Mesendoderm (in vitro differentiated cells): ENCODE results near the gene TAB3.

Source experiments
- DNase-seq: peaks from one replicate; pipeline ENCODE4 v3.0.0; 2013
- H2AK5ac ChIP-seq: 2 replicates; pipeline ENCODE4 v1.6.1; 2013; ENCODE audit warnings: low read length, inconsistent platforms
- H2BK120ac ChIP-seq: 2 replicates; pipeline ENCODE4 v1.6.1; 2013; ENCODE audit warnings: low read depth, mild to moderate bottlenecking, low read length, moderate library complexity, mixed read lengths
- H2BK15ac ChIP-seq: replicated peaks from 2 replicates; pipeline ENCODE4 v1.6.1; 2013; ENCODE audit warnings: low read depth, mild to moderate bottlenecking, moderate library complexity
- H2BK5ac ChIP-seq: 2 replicates; pipeline ENCODE4 v1.6.1; 2013; ENCODE audit warnings: low read length, inconsistent platforms
- H3K18ac ChIP-seq: 2 replicates; pipeline ENCODE4 v1.6.1; 2013; ENCODE audit warnings: mild to moderate bottlenecking, low read length, mixed read lengths
- H3K23ac ChIP-seq: one replicate; pipeline ENCODE4 v1.6.1; 2013; ENCODE audit warnings: low read length
- H3K27ac ChIP-seq: 2 replicates; pipeline ENCODE4 v1.5.1; 2013; ENCODE audit warnings: low read depth, mild to moderate bottlenecking, inconsistent platforms, low read length, moderate library complexity
- H3K27me3 ChIP-seq: 2 replicates; pipeline ENCODE4 v1.6.1; 2013; ENCODE audit warnings: low read length, control low read depth, mild to moderate bottlenecking, inconsistent platforms; ENCODE audit not compliant: insufficient read depth, poor library complexity
- H3K36me3 ChIP-seq: 2 replicates; pipeline ENCODE4 v1.6.1; 2013; ENCODE audit warnings: low read length, inconsistent platforms; ENCODE audit not compliant: control insufficient read depth, insufficient read depth
- H3K4ac ChIP-seq: one replicate; pipeline ENCODE4 v1.6.1; 2013; ENCODE audit warnings: low read depth, mild to moderate bottlenecking, low read length, moderate library complexity
- H3K4me1 ChIP-seq: 2 replicates; pipeline ENCODE4 v1.6.1; 2013; ENCODE audit warnings: low read depth, low read length, inconsistent platforms; ENCODE audit not compliant: control insufficient read depth
- H3K4me2 ChIP-seq: 2 replicates; pipeline ENCODE4 v1.6.1; 2013; ENCODE audit warnings: low read length
- H3K4me3 ChIP-seq: 2 replicates; pipeline ENCODE4 v1.5.1; 2013; ENCODE audit warnings: mild to moderate bottlenecking, low read length
- H3K56ac ChIP-seq: one replicate; pipeline ENCODE4 v1.6.1; 2013; ENCODE audit warnings: low read length
- H3K79me1 ChIP-seq: 2 replicates; pipeline ENCODE4 v1.6.1; 2013; ENCODE audit warnings: low read length, inconsistent platforms
- H3K79me2 ChIP-seq: 2 replicates; pipeline ENCODE4 v1.6.1; 2013; ENCODE audit warnings: mild to moderate bottlenecking, low read length; ENCODE audit not compliant: control insufficient read depth, insufficient read depth
- H3K9ac ChIP-seq: 2 replicates; pipeline ENCODE4 v1.6.1; 2013; ENCODE audit warnings: low read length, inconsistent platforms
- H4K5ac ChIP-seq: one replicate; pipeline ENCODE4 v1.6.1; 2013; ENCODE audit warnings: low read length
- H4K8ac ChIP-seq: one replicate; pipeline ENCODE4 v1.6.1; 2013; ENCODE audit warnings: low read depth, mild to moderate bottlenecking, control low read depth, low read length, moderate library complexity
- WGBS: extraction: QIAGEN DNeasy Blood & Tissue Kit; methylation state at CpG from one replicate; pipeline ENCODE4 v1.1.7; 2013; ENCODE audit warnings: low lambda C conversion rate, missing lambda C conversion rate; ENCODE audit not compliant: insufficient coverage; ENCODE audit errors: extremely low coverage; 5-methylcytosine and 5-hydroxymethylcytosine counted together

TAB3 gene

GRCh38 chrX:30824275-30824674, 64.8 kb downstream of the TAB3 start:
- Histone ChIP-seq H3K9ac (no peak overlapping the region), H3K36me3 (no peaks in the 10 kb centered on the region)

GRCh38 chrX:30822764-30823163, 66.3 kb downstream of the TAB3 start:
- Histone ChIP-seq H2BK15ac (no peak overlapping the region), H3K79me1 (no peaks in the 10 kb centered on the region), H2BK5ac (no peak overlapping the region), H3K4me3 (no peak overlapping the region), H3K56ac (no peak overlapping the region), H4K5ac (no peak overlapping the region), H3K79me2 (no peaks in the 10 kb centered on the region), H3K27me3 (no peaks in the 10 kb centered on the region), H3K4me1 (no peaks in the 10 kb centered on the region), H3K18ac (no peak overlapping the region), H2AK5ac (no peak overlapping the region), H3K9ac (no peak overlapping the region), H3K36me3 (no peaks in the 10 kb centered on the region), H3K4me2 (no peak overlapping the region), H3K4ac (no peak overlapping the region), H2BK120ac (no peak overlapping the region), H4K8ac (no peak overlapping the region), H3K23ac (no peak overlapping the region), H3K27ac (no peak overlapping the region)
- WGBS, result no CpG with 5 or more reads among the region's 2 CpGs
- no peak for DNase-seq

More at GRCh38 chrX:30824275-30824674, 64.8 kb downstream of the TAB3 start:
- H3K23ac ChIP-seq, result no peak overlapping the region
- H3K56ac ChIP-seq, result no peak overlapping the region
- H3K27ac ChIP-seq, result no peak overlapping the region
- no peak overlapping the region for H2AK5ac ChIP-seq
- no peak overlapping the region for H3K4ac ChIP-seq
- no peaks in the 10 kb centered on the region for H3K4me1 ChIP-seq
- no peak overlapping the region for H2BK15ac ChIP-seq
- H4K8ac ChIP-seq, result no peak overlapping the region
- H3K18ac ChIP-seq, result no peak overlapping the region
- no peaks in the 10 kb centered on the region for H3K79me2 ChIP-seq
- no peak overlapping the region for H3K4me3 ChIP-seq
- DNase-seq, result no peak
- no peak overlapping the region for H2BK5ac ChIP-seq
- no peak overlapping the region for H2BK120ac ChIP-seq
- WGBS, result no CpG with 5 or more reads among the region's 3 CpGs
- H3K27me3 ChIP-seq, result no peaks in the 10 kb centered on the region
- no peak overlapping the region for H4K5ac ChIP-seq
- no peak overlapping the region for H3K4me2 ChIP-seq
- no peaks in the 10 kb centered on the region for H3K79me1 ChIP-seq

- Histone ChIP-seq H3K79me2 (no peaks in the 10 kb centered on the region), H3K4ac (no peak overlapping the region), H3K27me3 (no peaks in the 10 kb centered on the region), H3K4me1 (no peaks in the 10 kb centered on the region), H3K9ac (no peak overlapping the region), H4K5ac (no peak overlapping the region), H3K18ac (no peak overlapping the region), H4K8ac (no peak overlapping the region), H2BK5ac (no peak overlapping the region), H3K36me3 (no peaks in the 10 kb centered on the region), H2BK15ac (no peak overlapping the region), H3K27ac (no peak overlapping the region), H3K79me1 (no peaks in the 10 kb centered on the region), H2AK5ac (no peak overlapping the region), H2BK120ac (no peak overlapping the region), H3K4me2 (no peak overlapping the region), H3K4me3 (no peak overlapping the region), H3K56ac (no peak overlapping the region), H3K23ac (no peak overlapping the region)
- peak; percentile 43 for DNase-seq
- no CpG with 5 or more reads among the region's 3 CpGs for WGBS
Observed at GRCh38 chrX:30822068-30822681, 66.9 kb downstream of the TAB3 start.

- H3K4me1 ChIP-seq, result no peaks in the 10 kb centered on the region
- no peak overlapping the region for H2BK5ac ChIP-seq
- no peak overlapping the region for H3K23ac ChIP-seq
- no CpG with 5 or more reads among the region's 1 CpG for WGBS
- H3K79me2 ChIP-seq, result no peaks in the 10 kb centered on the region
- H3K36me3 ChIP-seq, result no peaks in the 10 kb centered on the region
- DNase-seq, result no peak
- H2BK15ac ChIP-seq, result no peak overlapping the region
- H4K5ac ChIP-seq, result no peak overlapping the region
- H3K18ac ChIP-seq, result no peak overlapping the region
- no peak overlapping the region for H3K4ac ChIP-seq
- no peak overlapping the region for H3K56ac ChIP-seq
- no peak overlapping the region for H3K9ac ChIP-seq
- no peaks in the 10 kb centered on the region for H3K27me3 ChIP-seq
- H3K4me3 ChIP-seq, result no peak overlapping the region
- H4K8ac ChIP-seq, result no peak overlapping the region
- no peak overlapping the region for H3K4me2 ChIP-seq
- H2AK5ac ChIP-seq, result no peak overlapping the region
- H3K27ac ChIP-seq, result no peak overlapping the region
- no peak overlapping the region for H2BK120ac ChIP-seq
- no peaks in the 10 kb centered on the region for H3K79me1 ChIP-seq
Observed at GRCh38 chrX:30821116-30821515, 67.9 kb downstream of the TAB3 start.

- Histone ChIP-seq H3K18ac (no peak overlapping the region), H2BK5ac (no peak overlapping the region), H3K27ac (no peak overlapping the region), H3K79me2 (no peaks in the 10 kb centered on the region), H2BK120ac (no peak overlapping the region), H3K9ac (no peak overlapping the region), H3K27me3 (no peaks in the 10 kb centered on the region), H4K8ac (no peak overlapping the region), H3K4me3 (no peak overlapping the region), H3K4me2 (no peak overlapping the region), H2AK5ac (no peak overlapping the region), H3K36me3 (no peaks in the 10 kb centered on the region), H3K56ac (no peak overlapping the region), H3K79me1 (no peaks in the 10 kb centered on the region), H2BK15ac (no peak overlapping the region), H3K4ac (no peak overlapping the region), H3K4me1 (no peaks in the 10 kb centered on the region), H3K23ac (no peak overlapping the region), H4K5ac (no peak overlapping the region)
- WGBS, result no CpG with 5 or more reads among the region's 2 CpGs
- no peak for DNase-seq
Observed at GRCh38 chrX:30819080-30819479, 70.0 kb downstream of the TAB3 start.

- no peak overlapping the region for H3K4me3 ChIP-seq
- H3K4me2 ChIP-seq, result no peak overlapping the region
- no peak overlapping the region for H2BK15ac ChIP-seq
- no peak overlapping the region for H4K8ac ChIP-seq
- H2AK5ac ChIP-seq, result no peak overlapping the region
- H2BK120ac ChIP-seq, result no peak overlapping the region
- H3K4me1 ChIP-seq, result no peaks in the 10 kb centered on the region
- H3K18ac ChIP-seq, result no peak overlapping the region
- H4K5ac ChIP-seq, result no peak overlapping the region
- H3K9ac ChIP-seq, result no peak overlapping the region
- H3K23ac ChIP-seq, result no peak overlapping the region
- WGBS, result no CpG with 5 or more reads among the region's 3 CpGs
- DNase-seq, result no peak
- H2BK5ac ChIP-seq, result no peak overlapping the region
- H3K4ac ChIP-seq, result no peak overlapping the region
- no peaks in the 10 kb centered on the region for H3K36me3 ChIP-seq
- H3K27ac ChIP-seq, result no peak overlapping the region
- no peaks in the 10 kb centered on the region for H3K79me1 ChIP-seq
- no peaks in the 10 kb centered on the region for H3K27me3 ChIP-seq
- no peaks in the 10 kb centered on the region for H3K79me2 ChIP-seq
- H3K56ac ChIP-seq, result no peak overlapping the region
Observed at GRCh38 chrX:30816079-30816478, 73.0 kb downstream of the TAB3 start.
